Measurements from ENCODE around the gene MCRIP2. TPM values are rescaled to one million over a fixed set of nuclear protein-coding genes. Genes with fewer than 3 reads are reported as not detected.
A peak's percentile ranks its signal among the peaks of the same experiment; 100 is the strongest.

The MCRIP2 gene
- total and polyA plus RNA-seq, 9 of the 15 experiments (the other 6 are each of a cell fraction or from before 2014, with no cell fraction given) = 0.80 to 120 (median 35.2) TPM

DNA sequence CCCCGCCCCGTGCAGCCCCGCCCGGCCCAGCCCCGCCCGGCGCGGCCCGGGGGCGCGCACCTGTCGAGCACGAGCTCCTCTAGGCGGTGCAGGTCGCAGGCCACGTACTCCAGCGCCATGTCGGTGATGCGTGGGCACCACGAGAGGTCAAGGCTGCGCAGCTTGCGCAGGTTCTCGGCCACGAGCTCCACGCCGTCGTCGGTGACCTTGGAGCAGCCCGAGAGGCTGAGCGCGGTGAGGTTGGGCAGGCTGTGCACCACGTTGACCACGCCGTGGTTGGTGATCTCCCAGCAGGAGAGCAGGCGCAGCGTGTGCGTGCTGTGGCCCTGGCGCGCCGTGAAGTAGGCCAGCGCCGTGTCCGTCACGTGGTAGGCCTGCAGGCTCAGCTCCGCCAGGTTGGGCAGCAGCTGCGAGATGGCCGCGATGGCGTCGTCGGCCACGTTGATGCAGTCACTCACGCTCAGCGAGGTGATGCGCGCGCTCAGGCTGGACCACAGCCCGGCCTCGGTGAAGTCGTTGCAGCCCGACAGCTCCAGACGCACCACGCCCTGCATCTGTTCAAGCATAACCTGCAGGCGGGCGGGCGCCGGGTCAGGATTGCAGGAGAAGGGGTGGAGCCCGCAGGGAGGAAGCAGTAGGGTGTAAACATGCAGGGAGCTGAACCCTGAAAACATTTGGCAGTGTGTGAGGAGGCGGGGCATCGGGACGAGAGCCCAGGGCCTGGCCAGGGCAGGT, 53.9 kb downstream of the MCRIP2 start (continued):
- TF ChIP-seq YBX1 (IDR thresholded peaks at IDR 0.05) = no peak
- TF ChIP-seq ZZZ3 (IDR thresholded peaks at IDR 0.05) = no peak
- no peak for TF ChIP-seq MBD2 (IDR thresholded peaks at IDR 0.05; ENCODE audit: borderline replicate concordance, low read depth)
- TF ChIP-seq HINFP (tag; conservative IDR thresholded peaks at IDR 0.05; ENCODE audit: low read depth) = no peak
- TF ChIP-seq, protein P1, sequence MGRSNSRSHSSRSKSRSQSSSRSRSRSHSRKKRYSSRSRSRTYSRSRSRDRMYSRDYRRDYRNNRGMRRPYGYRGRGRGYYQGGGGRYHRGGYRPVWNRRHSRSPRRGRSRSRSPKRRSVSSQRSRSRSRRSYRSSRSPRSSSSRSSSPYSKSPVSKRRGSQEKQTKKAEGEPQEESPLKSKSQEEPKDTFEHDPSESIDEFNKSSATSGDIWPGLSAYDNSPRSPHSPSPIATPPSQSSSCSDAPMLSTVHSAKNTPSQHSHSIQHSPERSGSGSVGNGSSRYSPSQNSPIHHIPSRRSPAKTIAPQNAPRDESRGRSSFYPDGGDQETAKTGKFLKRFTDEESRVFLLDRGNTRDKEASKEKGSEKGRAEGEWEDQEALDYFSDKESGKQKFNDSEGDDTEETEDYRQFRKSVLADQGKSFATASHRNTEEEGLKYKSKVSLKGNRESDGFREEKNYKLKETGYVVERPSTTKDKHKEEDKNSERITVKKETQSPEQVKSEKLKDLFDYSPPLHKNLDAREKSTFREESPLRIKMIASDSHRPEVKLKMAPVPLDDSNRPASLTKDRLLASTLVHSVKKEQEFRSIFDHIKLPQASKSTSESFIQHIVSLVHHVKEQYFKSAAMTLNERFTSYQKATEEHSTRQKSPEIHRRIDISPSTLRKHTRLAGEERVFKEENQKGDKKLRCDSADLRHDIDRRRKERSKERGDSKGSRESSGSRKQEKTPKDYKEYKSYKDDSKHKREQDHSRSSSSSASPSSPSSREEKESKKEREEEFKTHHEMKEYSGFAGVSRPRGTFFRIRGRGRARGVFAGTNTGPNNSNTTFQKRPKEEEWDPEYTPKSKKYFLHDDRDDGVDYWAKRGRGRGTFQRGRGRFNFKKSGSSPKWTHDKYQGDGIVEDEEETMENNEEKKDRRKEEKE (IDR thresholded peaks at IDR 0.05; ENCODE audit: borderline replicate concordance in 1 of 2, control insufficient read depth in 1 of 2, low read depth in 2 of 2, low read length in 1 of 2) = no peak
- no peak for TF ChIP-seq ZNF584 (CRISPR knock-in tag; IDR thresholded peaks at IDR 0.05; ENCODE audit: low read depth)
- TF ChIP-seq PHF8 (IDR thresholded peaks at IDR 0.05; ENCODE audit: borderline replicate concordance, low read length) = peak; percentile 79; the same call in 1 of the 2 replicates
- TF ChIP-seq CCAR2 (IDR thresholded peaks at IDR 0.05; ENCODE audit: low read depth, low read length) = no peak
- TF ChIP-seq RBM22 (IDR thresholded peaks at IDR 0.05; ENCODE audit: low read depth, low read length, poor library complexity, severe bottlenecking) = no peak
- no peak for TF ChIP-seq ZNF436 (CRISPR knock-in tag; IDR thresholded peaks at IDR 0.05)
- TF ChIP-seq, protein P2, sequence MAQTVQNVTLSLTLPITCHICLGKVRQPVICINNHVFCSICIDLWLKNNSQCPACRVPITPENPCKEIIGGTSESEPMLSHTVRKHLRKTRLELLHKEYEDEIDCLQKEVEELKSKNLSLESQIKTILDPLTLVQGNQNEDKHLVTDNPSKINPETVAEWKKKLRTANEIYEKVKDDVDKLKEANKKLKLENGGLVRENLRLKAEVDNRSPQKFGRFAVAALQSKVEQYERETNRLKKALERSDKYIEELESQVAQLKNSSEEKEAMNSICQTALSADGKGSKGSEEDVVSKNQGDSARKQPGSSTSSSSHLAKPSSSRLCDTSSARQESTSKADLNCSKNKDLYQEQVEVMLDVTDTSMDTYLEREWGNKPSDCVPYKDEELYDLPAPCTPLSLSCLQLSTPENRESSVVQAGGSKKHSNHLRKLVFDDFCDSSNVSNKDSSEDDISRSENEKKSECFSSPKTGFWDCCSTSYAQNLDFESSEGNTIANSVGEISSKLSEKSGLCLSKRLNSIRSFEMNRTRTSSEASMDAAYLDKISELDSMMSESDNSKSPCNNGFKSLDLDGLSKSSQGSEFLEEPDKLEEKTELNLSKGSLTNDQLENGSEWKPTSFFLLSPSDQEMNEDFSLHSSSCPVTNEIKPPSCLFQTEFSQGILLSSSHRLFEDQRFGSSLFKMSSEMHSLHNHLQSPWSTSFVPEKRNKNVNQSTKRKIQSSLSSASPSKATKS (CRISPR knock-in tag; IDR thresholded peaks at IDR 0.05) = no peak
- no peak for TF ChIP-seq PTTG1 (tag; IDR thresholded peaks at IDR 0.05; ENCODE audit: low read depth)
- no peak for TF ChIP-seq OTX1 (CRISPR knock-in tag; IDR thresholded peaks at IDR 0.05)
- TF ChIP-seq FOXJ3 (CRISPR knock-in tag; IDR thresholded peaks at IDR 0.05) = no peak
- no peak for TF ChIP-seq NCOA4 (IDR thresholded peaks at IDR 0.05; ENCODE audit: partially characterized antibody)
- TF ChIP-seq ZNF561 (CRISPR knock-in tag; conservative IDR thresholded peaks at IDR 0.05) = no peak
- no peak for TF ChIP-seq ZNF76 (CRISPR knock-in tag; IDR thresholded peaks at IDR 0.05; ENCODE audit: borderline replicate concordance)
- peak; percentile 81 for TF ChIP-seq U2AF1 (optimal IDR thresholded peaks at IDR 0.05; ENCODE audit: low read depth, low read length)
- TF ChIP-seq, protein P3, sequence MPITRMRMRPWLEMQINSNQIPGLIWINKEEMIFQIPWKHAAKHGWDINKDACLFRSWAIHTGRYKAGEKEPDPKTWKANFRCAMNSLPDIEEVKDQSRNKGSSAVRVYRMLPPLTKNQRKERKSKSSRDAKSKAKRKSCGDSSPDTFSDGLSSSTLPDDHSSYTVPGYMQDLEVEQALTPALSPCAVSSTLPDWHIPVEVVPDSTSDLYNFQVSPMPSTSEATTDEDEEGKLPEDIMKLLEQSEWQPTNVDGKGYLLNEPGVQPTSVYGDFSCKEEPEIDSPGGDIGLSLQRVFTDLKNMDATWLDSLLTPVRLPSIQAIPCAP (CRISPR knock-in tag; IDR thresholded peaks at IDR 0.05; ENCODE audit: borderline replicate concordance) = no peak
